ENCODE measurements around the gene SEC16B. TPM values are rescaled to one million over a fixed set of nuclear protein-coding genes. Genes with fewer than 3 reads are reported as not detected.

SEC16B gene
- total and polyA plus RNA-seq, 9 of the 15 experiments (the other 6 are each of a cell fraction or from before 2014, with no cell fraction given): not detected

DNA sequence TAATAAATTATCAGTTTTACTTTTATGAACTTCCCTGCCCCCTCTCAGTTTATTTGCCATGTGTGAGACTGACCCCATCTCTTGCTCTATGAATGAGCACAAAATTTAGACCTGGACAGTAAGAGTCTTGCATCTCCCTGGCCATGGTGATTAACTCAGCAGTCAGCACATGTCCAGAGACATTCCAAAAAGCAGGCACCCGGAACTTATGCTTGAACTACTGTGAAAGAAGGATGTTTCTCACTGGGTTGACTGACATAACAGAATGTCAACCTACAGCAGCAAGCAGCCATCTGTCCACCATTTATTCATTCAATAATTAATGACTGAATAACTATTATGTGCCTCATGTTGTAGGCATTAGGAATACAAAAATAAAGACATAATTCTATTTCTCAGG, 11.3 kb upstream of the SEC16B start:
- TF ChIP-seq LEF1 (IDR thresholded peaks at IDR 0.05) (no peak), ZC3H8 (IDR thresholded peaks at IDR 0.05) (no peak), CHCHD3 (CRISPR knock-in tag; IDR thresholded peaks at IDR 0.05) (no peak), TAF9B (IDR thresholded peaks at IDR 0.05; ENCODE audit: partially characterized antibody) (no peak), MITF (IDR thresholded peaks at IDR 0.05) (no peak), ZKSCAN3 (CRISPR knock-in tag; IDR thresholded peaks at IDR 0.05) (no peak), ZFP30 (CRISPR knock-in tag; IDR thresholded peaks at IDR 0.05; ENCODE audit: borderline replicate concordance) (no peak), SREBF1 (IDR thresholded peaks at IDR 0.05; ENCODE audit: borderline replicate concordance, low read depth, low read length) (no peak), SIN3B (IDR thresholded peaks at IDR 0.05; ENCODE audit: low read depth) (no peak), ZNF551 (CRISPR knock-in tag; IDR thresholded peaks at IDR 0.05) (no peak)
- TF ChIP-seq, protein P1, sequence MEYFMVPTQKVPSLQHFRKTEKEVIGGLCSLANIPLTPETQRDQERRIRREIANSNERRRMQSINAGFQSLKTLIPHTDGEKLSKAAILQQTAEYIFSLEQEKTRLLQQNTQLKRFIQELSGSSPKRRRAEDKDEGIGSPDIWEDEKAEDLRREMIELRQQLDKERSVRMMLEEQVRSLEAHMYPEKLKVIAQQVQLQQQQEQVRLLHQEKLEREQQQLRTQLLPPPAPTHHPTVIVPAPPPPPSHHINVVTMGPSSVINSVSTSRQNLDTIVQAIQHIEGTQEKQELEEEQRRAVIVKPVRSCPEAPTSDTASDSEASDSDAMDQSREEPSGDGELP (CRISPR knock-in tag; IDR thresholded peaks at IDR 0.05; ENCODE audit: borderline replicate concordance): no peak
- TF ChIP-seq, protein P2, sequence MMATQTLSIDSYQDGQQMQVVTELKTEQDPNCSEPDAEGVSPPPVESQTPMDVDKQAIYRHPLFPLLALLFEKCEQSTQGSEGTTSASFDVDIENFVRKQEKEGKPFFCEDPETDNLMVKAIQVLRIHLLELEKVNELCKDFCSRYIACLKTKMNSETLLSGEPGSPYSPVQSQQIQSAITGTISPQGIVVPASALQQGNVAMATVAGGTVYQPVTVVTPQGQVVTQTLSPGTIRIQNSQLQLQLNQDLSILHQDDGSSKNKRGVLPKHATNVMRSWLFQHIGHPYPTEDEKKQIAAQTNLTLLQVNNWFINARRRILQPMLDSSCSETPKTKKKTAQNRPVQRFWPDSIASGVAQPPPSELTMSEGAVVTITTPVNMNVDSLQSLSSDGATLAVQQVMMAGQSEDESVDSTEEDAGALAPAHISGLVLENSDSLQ (IDR thresholded peaks at IDR 0.05): no peak
- TF ChIP-seq, protein P3, sequence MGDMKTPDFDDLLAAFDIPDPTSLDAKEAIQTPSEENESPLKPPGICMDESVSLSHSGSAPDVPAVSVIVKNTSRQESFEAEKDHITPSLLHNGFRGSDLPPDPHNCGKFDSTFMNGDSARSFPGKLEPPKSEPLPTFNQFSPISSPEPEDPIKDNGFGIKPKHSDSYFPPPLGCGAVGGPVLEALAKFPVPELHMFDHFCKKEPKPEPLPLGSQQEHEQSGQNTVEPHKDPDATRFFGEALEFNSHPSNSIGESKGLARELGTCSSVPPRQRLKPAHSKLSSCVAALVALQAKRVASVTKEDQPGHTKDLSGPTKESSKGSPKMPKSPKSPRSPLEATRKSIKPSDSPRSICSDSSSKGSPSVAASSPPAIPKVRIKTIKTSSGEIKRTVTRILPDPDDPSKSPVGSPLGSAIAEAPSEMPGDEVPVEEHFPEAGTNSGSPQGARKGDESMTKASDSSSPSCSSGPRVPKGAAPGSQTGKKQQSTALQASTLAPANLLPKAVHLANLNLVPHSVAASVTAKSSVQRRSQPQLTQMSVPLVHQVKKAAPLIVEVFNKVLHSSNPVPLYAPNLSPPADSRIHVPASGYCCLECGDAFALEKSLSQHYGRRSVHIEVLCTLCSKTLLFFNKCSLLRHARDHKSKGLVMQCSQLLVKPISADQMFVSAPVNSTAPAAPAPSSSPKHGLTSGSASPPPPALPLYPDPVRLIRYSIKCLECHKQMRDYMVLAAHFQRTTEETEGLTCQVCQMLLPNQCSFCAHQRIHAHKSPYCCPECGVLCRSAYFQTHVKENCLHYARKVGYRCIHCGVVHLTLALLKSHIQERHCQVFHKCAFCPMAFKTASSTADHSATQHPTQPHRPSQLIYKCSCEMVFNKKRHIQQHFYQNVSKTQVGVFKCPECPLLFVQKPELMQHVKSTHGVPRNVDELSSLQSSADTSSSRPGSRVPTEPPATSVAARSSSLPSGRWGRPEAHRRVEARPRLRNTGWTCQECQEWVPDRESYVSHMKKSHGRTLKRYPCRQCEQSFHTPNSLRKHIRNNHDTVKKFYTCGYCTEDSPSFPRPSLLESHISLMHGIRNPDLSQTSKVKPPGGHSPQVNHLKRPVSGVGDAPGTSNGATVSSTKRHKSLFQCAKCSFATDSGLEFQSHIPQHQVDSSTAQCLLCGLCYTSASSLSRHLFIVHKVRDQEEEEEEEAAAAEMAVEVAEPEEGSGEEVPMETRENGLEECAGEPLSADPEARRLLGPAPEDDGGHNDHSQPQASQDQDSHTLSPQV (IDR thresholded peaks at IDR 0.05): no peak
- TF ChIP-seq, protein P4, sequence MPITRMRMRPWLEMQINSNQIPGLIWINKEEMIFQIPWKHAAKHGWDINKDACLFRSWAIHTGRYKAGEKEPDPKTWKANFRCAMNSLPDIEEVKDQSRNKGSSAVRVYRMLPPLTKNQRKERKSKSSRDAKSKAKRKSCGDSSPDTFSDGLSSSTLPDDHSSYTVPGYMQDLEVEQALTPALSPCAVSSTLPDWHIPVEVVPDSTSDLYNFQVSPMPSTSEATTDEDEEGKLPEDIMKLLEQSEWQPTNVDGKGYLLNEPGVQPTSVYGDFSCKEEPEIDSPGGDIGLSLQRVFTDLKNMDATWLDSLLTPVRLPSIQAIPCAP (CRISPR knock-in tag; IDR thresholded peaks at IDR 0.05; ENCODE audit: borderline replicate concordance): no peak

More for the DNA sequence above, 11.3 kb upstream of the SEC16B start:
- Histone ChIP-seq H3K9ac (ENCODE audit: insufficient read depth in 1 of 2, low read depth in 2 of 2, low read length in 2 of 2) (no peak overlapping the region), H3K79me2 (ENCODE audit: control insufficient read depth, insufficient read depth, low read length) (no peaks in the 10 kb centered on the region), H3K36me3 (ENCODE audit: control insufficient read depth, insufficient read depth, low read length) (no peaks in the 10 kb centered on the region), H3K27ac (ENCODE audit: extremely low read depth, low read depth, low read length) (no peak overlapping the region), H2AFZ (ENCODE audit: low read depth, low read length) (no peak overlapping the region), H3K4me2 (ENCODE audit: insufficient read depth, low read length) (no peak overlapping the region), H3K4me3 (no peak overlapping the region), H3K9me3 (replicated peaks; ENCODE audit: control insufficient read depth, insufficient read depth, low read depth, low read length) (no peaks in the 10 kb centered on the region), H3K9me1 (ENCODE audit: control insufficient read depth, insufficient read depth, low read length) (no peaks in the 10 kb centered on the region), H4K20me1 (replicated peaks; ENCODE audit: control insufficient read depth, insufficient read depth, low read length) (no peaks in the 10 kb centered on the region), H3K27me3 (ENCODE audit: control insufficient read depth in 2 of 2, insufficient read depth in 2 of 2, low read length in 2 of 2) (no peaks in the 10 kb centered on the region), H3K4me1 (replicated peaks in 1 of 2; ENCODE audit: control insufficient read depth in 2 of 2, insufficient read depth in 2 of 2, low read length in 2 of 2) (no peaks in the 10 kb centered on the region)
- in situ Hi-C loops (cut with MboI) (no loop called here), intact Hi-C loops (cut with micrococcal nuclease) (no loop called here)
- 0% methylated on average over 1 of the region's 1 CpG for WGBS (ENCODE audit: insufficient coverage, low coverage, missing lambda C conversion rate)
- CTCF ChIA-PET (ENCODE audit: low intra/inter-chr PET ratio): no interaction called here
- POLR2A ChIA-PET: no interaction called here
- no peak for ATAC-seq
- DNase-seq (ENCODE audit: extremely low read depth in 1 of 4, low spot score in 3 of 4): no peak
- no peak for FAIRE-seq
- no TSS peak for BruUV-seq (replicated peaks)

All from K562 (cell line).